ENCODE measurements around the gene ZHX3. TPM values are rescaled to one million over a fixed set of nuclear protein-coding genes. Genes with fewer than 3 reads are reported as not detected.

ZHX3 gene
- polyA plus RNA-seq, 1 experiment, result 24.1 TPM

GRCh38 chr20:41339957-41340326 lies 22.4 kb upstream of the ZHX3 start:
- Histone ChIP-seq H3K9me3 (ENCODE audit: control insufficient read depth, insufficient read depth, low read length) (no peaks in the 10 kb centered on the region; the same call in 1 of the 2 replicates), H3K4me3 (ENCODE audit: low read depth, low read length) (peak overlapping the region; percentile 49), H3K27ac (ENCODE audit: low read depth, low read length) (peak overlapping the region; percentile 47), H3K27me3 (ENCODE audit: control insufficient read depth, insufficient read depth, low read length) (no peaks in the 10 kb centered on the region)
- TF ChIP-seq CTCF (IDR thresholded peaks at IDR 0.05; ENCODE audit: low read depth, low read length), result peak; percentile 94
- ChIA-PET POLR2A (interaction anchor here (0.7 to 1.9 kb wide), 4 partner anchors 10 to 205 kb away, joined by 4 to 7 read pairs (median 5); no protein-coding TSS in a partner anchor), CTCF (interaction anchor here (0.6 to 6.7 kb wide), 49 partner anchors 8 to 888 kb away, joined by 3 to 170 read pairs (median 5); partner anchors contain the start of gene PLCG1)
- DNase-seq (ENCODE audit: low read depth, low spot score), result no peak

- TF ChIP-seq CTCF (IDR thresholded peaks at IDR 0.05; ENCODE audit: low read depth, low read length), result no peak
- DNase-seq (ENCODE audit: low read depth, low spot score), result no peak
- H3K27me3 ChIP-seq (ENCODE audit: control insufficient read depth, insufficient read depth, low read length), result no peaks in the 10 kb centered on the region
- CTCF ChIA-PET, result interaction anchor here (0.9 to 6.7 kb wide), 4 partner anchors 11 to 162 kb away, joined by 3 to 170 read pairs (median 6); no protein-coding TSS in a partner anchor
- H3K27ac ChIP-seq (ENCODE audit: low read depth, low read length), result no peak overlapping the region
- POLR2A ChIA-PET, result no interaction called here
- no peak overlapping the region for H3K4me3 ChIP-seq (ENCODE audit: low read depth, low read length)
- H3K9me3 ChIP-seq (ENCODE audit: control insufficient read depth, insufficient read depth, low read length), result no peaks in the 10 kb centered on the region; the same call in 1 of the 2 replicates
These were observed 19.4 kb upstream of the ZHX3 start for GRCh38 chr20:41336711-41337492.

- POLR2A ChIA-PET, result no interaction called here
- Histone ChIP-seq H3K9me3 (ENCODE audit: control insufficient read depth, insufficient read depth, low read length) (no peaks in the 10 kb centered on the region; the same call in 1 of the 2 replicates), H3K4me3 (ENCODE audit: low read depth, low read length) (no peak overlapping the region), H3K27me3 (ENCODE audit: control insufficient read depth, insufficient read depth, low read length) (no peaks in the 10 kb centered on the region), H3K27ac (ENCODE audit: low read depth, low read length) (no peak overlapping the region)
- CTCF ChIA-PET, result interaction anchor here (1.5 kb wide), 1 partner anchor 161 kb away, joined by 4 read pairs; no protein-coding TSS in a partner anchor
- TF ChIP-seq CTCF (IDR thresholded peaks at IDR 0.05; ENCODE audit: low read depth, low read length), result no peak
- DNase-seq (ENCODE audit: low read depth, low spot score), result no peak
These were observed 18.1 kb upstream of the ZHX3 start for GRCh38 chr20:41335591-41335990.

- Histone ChIP-seq H3K9me3 (ENCODE audit: control insufficient read depth, insufficient read depth, low read length) (no peaks in the 10 kb centered on the region), H3K4me3 (ENCODE audit: low read depth, low read length) (no peak overlapping the region), H3K27me3 (ENCODE audit: control insufficient read depth, insufficient read depth, low read length) (no peaks in the 10 kb centered on the region), H3K27ac (ENCODE audit: low read depth, low read length) (peak overlapping the region; percentile 23)
- ChIA-PET POLR2A (interaction anchor here (0.6 kb wide), 1 partner anchor 24 kb away, joined by 4 read pairs; no protein-coding TSS in a partner anchor), CTCF (interaction anchor here (1.5 to 3.6 kb wide), 2 partner anchors 160 to 162 kb away, joined by 4 to 22 read pairs; no protein-coding TSS in a partner anchor)
- no peak for TF ChIP-seq CTCF (IDR thresholded peaks at IDR 0.05; ENCODE audit: low read depth, low read length)
- DNase-seq (ENCODE audit: low read depth, low spot score), result no peak
These were observed 17.2 kb upstream of the ZHX3 start for GRCh38 chr20:41334443-41335421.

Data from AG04450 (cell line).